ENCODE measurements around the gene CIAO3. TPM values are rescaled to one million over a fixed set of nuclear protein-coding genes. Genes with fewer than 3 reads are reported as not detected.
"Not testable (repeated sequence)": the region's sequence is repeated elsewhere in the genome, so short reads cannot be mapped to it uniquely, and the experiment has no call there.

The CIAO3 gene
- total RNA-seq, 1 donor from 2014 or later: 39.2 TPM

- DNase-seq (ENCODE audit: low read depth): no peak
Observed at GRCh38 chr16:760545-761343, 19.9 kb upstream of the CIAO3 start, which contains the start of gene MSLN. Gene MSLN (plus strand): TSS chr16:760734. CDS start chr16:762681, 1,947 bp downstream.

GRCh38 chr16:760065-760464 is 19.3 kb upstream of the CIAO3 start:
- no peak for DNase-seq (ENCODE audit: low read depth)

GRCh38 chr16:759110-759910 is 18.5 kb upstream of the CIAO3 start:
- DNase-seq (ENCODE audit: low read depth): no peak

- DNase-seq (ENCODE audit: low read depth): no peak
Observed at GRCh38 chr16:756428-756827, 15.6 kb upstream of the CIAO3 start.

- no peak for DNase-seq (ENCODE audit: low read depth)
Observed at GRCh38 chr16:754656-755055, 13.9 kb upstream of the CIAO3 start.

GRCh38 chr16:754121-754607 is 13.4 kb upstream of the CIAO3 start:
- DNase-seq (ENCODE audit: low read depth): not testable (repeated sequence)

GRCh38 chr16:752007-752312 is 11.2 kb upstream of the CIAO3 start:
- DNase-seq (ENCODE audit: low read depth): no peak

- DNase-seq (ENCODE audit: low read depth): no peak
Observed at GRCh38 chr16:751152-752006, 10.6 kb upstream of the CIAO3 start.

- no peak for DNase-seq (ENCODE audit: low read depth)
Observed at GRCh38 chr16:750485-750884, 9.7 kb upstream of the CIAO3 start.

GRCh38 chr16:749010-749409 is 8.2 kb upstream of the CIAO3 start:
- peak; percentile 30 for DNase-seq (ENCODE audit: low read depth)

- no peak for DNase-seq (ENCODE audit: low read depth)
Observed at GRCh38 chr16:747978-748746, 7.4 kb upstream of the CIAO3 start.

GRCh38 chr16:746637-747036 is 5.8 kb upstream of the CIAO3 start:
- DNase-seq (ENCODE audit: low read depth): no peak

- DNase-seq (ENCODE audit: low read depth): no peak
Observed at GRCh38 chr16:745739-746138, 4.9 kb upstream of the CIAO3 start.

GRCh38 chr16:743794-744500 is 3.1 kb upstream of the CIAO3 start:
- DNase-seq (ENCODE audit: low read depth): no peak

GRCh38 chr16:742894-743293 is 2.1 kb upstream of the CIAO3 start:
- DNase-seq (ENCODE audit: low read depth): not testable (repeated sequence)

- DNase-seq (ENCODE audit: low read depth): no peak
Observed at GRCh38 chr16:741986-742629, 1.3 kb upstream of the CIAO3 start.

GRCh38 chr16:740459-740763 is 386 bp downstream of the CIAO3 start:
- DNase-seq (ENCODE audit: low read depth): no peak

- no peak for DNase-seq (ENCODE audit: low read depth)
Observed at GRCh38 chr16:739560-740458, 988 bp downstream of the CIAO3 start.
